GM21619 (cell line): ENCODE results near the gene CCT6B.

Experiments
- ATAC-seq: cut with Tn5 transposase; IDR thresholded peaks from one replicate; pipeline ENCODE4 v1.9.1; 2021; ENCODE audit not compliant: unreplicated experiment

CCT6B gene

GRCh38 chr17:34892461-34893249 is 68.6 kb downstream of the CCT6B start:
- ATAC-seq, result no peak

- ATAC-seq, result no peak
Measured at GRCh38 chr17:34886831-34887230, 74.4 kb downstream of the CCT6B start.

- no peak for ATAC-seq
Measured at GRCh38 chr17:34885076-34885475, 76.2 kb downstream of the CCT6B start.

- no peak for ATAC-seq
Measured at GRCh38 chr17:34884597-34884996, 76.7 kb downstream of the CCT6B start.

- no peak for ATAC-seq
Measured at GRCh38 chr17:34883106-34884000, 77.9 kb downstream of the CCT6B start.

GRCh38 chr17:34879146-34879545 is 82.1 kb downstream of the CCT6B start:
- no peak for ATAC-seq
